Activated CD4-positive, alpha-beta T cell treated with anti-CD3 and anti-CD28 coated beads, Interleukin-2, amount 50 U/mL, for 16 hours (primary cell): ENCODE data around the gene MAPK8.

Experiments
- DNase-seq: peaks from one replicate; pipeline ENCODE4 v3.0.0-alpha.2; 2020

The MAPK8 gene

GRCh38 chr10:48464871-48465736, 158.6 kb downstream of the MAPK8 start:
- DNase-seq: no peak

DNA sequence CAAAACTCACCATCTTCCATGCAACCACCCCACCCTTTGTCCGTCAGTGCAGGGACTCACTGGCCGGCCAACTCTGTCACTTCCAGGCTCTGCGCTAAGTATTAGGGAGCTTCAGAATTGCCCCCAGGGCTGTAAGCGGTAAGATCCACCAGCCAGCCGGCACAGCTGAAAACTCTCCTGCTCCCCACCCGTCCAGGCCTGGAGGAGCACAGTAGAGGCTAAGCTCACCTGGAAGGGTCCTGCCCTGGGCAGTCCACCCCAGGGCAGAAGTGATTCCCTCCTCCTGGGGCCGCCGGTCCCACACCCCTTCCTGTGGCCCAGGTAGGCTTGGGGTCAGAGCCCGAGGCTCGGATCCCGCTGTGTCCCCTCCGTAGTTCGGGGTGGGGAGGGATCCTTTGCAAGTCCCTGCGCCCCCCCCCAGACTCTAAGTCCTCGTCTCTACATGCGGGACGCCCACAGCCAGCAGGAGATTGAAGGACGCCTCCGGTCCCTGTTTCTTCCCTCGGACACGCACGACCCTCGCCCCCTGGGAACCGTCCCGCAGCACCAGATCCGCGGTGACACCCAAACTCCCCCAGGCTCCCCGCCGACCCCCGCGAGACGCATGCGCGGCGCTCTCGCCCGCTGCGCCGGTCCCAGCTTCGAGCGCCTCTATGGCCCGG, 159.5 kb downstream of the MAPK8 start:
- no peak for DNase-seq

DNA sequence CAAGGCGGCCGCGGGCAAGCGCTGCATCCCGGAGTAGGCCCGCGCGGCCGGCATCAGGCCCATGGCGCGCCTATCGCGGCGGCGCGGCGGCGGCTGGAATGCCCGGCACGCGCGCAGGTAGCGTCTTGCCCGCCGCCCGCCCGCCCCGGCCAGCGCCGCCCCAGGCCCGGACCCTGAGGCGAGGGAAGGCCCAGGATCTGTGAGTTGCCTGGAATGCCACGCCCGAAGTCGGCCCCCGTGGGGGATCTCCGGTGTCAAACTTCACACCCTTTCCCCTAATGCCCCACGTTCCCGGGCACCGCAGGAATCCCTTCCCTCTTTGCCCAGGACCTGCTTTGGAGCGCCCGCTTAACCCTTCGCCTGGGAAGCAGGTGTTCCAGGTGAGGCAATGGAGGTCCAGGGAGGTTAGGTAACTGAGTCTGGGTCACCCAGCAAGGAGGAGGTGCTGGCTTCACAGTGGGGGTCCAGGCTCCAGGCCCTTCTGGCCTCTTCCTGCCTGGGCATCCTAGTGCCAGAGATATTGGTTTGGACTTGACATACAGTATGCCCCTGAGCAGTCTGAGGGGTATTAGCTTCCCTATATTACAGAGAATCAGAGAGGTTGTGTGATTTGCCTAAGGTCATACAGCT, 160.2 kb downstream of the MAPK8 start:
- DNase-seq: no peak

GRCh38 chr10:48467669-48468068, 161.2 kb downstream of the MAPK8 start:
- no peak for DNase-seq

GRCh38 chr10:48468130-48468790, 161.8 kb downstream of the MAPK8 start:
- no peak for DNase-seq

DNA sequence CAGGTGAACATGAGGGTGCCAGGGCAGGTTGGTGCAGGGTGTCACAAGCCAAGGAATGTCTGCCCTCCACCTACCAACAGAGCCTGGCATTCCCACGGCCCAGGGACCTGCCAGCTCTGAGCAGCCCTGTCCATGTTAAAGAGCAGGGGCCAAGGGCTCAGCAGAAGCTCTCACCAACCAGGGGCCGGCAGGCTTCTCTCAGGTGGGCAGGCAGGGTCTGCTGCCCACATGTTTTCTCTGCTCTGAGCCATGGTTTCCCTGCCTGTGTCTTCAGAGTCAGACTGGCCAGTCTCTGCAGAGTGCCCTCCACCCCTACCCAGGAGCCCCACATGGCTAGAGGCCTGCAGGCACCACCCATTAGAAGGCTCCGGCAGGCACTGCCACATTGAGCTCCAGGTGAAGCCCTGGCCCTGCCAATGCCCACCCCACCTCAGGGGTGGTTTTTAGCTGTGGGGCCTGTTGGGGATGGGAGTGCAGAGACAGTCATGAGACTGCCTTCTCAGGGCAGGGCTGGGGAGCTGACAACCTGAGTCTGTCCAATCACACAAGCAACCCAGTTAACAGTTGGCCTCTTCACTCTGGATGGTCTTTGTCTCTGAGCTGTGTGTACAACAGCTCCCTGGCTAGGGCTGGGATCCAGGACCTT, 162.5 kb downstream of the MAPK8 start:
- DNase-seq: no peak

DNA sequence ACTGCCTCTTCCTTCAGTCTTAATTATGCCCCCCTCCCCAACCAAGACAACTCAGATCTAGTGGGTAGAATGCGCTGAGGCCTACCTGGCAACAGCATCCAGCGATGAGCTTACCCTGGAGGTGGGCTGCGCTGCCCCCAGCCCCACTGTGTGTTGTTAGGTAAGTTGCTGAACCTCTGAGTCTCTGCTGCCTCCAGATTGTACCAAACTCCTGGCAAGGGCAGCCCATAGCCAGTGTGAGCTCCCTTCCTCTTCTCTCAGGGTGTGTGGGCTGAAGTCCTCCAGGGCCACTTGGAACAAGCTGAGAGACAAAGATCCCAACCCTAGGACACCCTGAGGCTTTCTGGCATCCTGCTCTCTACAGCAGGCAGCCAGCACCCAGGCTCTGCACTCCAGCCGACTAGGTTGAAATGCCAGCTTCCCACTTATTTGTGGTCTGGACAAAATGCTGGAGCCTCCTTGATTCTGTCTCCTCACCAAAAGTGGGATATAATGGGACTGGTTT, 163.1 kb downstream of the MAPK8 start:
- no peak for DNase-seq

DNA sequence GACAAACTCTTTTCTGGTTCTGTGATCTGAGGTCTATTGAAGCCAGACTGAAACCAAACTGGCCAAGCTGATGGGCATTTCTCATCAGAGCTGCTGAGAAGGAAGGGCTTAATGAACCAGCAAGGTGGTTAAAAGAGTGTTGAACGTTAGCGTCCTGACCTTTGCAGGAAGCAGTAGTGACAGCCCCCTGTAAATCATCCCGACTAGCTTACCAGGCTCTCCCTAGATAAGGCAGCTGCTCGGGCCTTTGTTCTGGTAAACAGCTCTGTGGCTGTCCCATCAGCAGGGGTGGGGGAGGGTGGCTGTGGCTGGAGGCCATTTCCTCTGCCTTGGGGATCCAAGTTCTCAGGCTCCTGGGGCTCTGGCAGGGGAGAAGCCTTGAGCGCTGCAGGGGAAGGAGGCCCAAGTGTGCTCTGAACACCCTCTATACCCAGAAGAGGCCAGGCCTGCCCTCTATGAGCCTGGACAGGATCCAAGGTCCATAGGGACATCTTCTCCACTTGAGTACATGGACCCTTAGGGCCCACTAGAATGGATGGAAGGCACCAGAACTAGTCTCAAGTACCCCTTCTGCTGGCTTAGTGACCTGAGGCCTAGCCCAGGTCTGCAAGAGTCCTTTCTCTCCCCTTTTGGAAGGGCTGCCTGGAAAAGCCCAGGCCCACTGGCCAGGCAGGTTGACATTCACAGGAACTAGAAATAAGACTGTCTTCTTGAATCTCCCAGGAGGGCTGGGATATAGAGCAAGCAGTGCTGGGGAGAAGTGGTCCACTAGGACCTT, 163.8 kb downstream of the MAPK8 start:
- DNase-seq: no peak

- DNase-seq: no peak
These were observed 164.7 kb downstream of the MAPK8 start for GRCh38 chr10:48470893-48471805.

GRCh38 chr10:48472501-48473069, 166.1 kb downstream of the MAPK8 start:
- no peak for DNase-seq

GRCh38 chr10:48473704-48474103, 167.2 kb downstream of the MAPK8 start:
- no peak for DNase-seq

DNA sequence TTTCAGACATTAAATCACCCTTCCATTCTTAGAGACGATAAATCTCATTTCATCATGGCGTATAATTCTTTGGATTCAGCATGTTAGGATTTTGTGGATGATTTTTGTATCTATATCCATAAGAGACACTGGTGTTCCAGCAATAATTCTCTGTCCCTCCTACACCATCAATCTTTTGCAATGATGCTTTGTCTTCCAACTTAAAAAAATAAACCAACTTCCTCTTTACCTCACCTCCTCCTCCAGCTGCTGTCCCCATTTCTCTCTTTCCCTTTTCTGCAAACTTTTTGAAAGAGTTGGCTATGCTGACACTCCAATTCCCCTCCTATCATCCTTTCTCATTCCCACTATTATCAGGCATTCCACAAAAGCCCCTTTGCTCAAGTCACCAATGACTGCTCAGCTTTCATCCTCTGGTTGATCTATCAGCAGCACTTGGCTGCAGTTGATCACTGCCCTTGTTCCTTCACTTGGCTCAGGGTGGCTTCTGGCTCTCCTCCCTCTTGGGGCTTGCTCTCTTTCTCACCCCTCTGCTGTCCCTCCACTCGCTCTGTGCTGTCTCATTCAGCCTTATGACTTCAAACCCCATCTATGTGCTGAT, 168.4 kb downstream of the MAPK8 start:
- no peak for DNase-seq

GRCh38 chr10:48475943-48476278, 169.4 kb downstream of the MAPK8 start:
- no peak for DNase-seq

GRCh38 chr10:48476279-48476982, 170.0 kb downstream of the MAPK8 start:
- DNase-seq: no peak

GRCh38 chr10:48477141-48477540, 170.7 kb downstream of the MAPK8 start:
- no peak for DNase-seq

DNA sequence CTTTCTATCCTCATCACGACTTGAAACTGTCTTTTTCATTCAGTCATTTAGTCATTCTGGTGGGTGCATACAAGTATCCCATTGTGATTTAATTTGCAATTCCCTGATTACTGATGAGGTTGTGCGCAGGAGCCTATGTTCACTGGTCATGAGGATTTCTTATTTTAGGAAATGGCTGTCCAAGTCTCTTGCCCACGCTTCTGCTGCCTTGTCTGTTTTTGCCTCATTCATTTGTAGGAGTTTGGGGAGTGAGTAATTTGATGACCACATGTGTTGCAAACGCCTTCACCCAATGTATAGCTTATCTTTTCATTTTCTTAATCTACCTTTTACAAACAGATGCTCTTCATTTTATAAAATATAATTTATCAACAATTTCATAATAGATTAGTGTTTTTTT, 171.1 kb downstream of the MAPK8 start:
- no peak for DNase-seq

- no peak for DNase-seq
These were observed 172.0 kb downstream of the MAPK8 start for GRCh38 chr10:48478469-48478868.

DNA sequence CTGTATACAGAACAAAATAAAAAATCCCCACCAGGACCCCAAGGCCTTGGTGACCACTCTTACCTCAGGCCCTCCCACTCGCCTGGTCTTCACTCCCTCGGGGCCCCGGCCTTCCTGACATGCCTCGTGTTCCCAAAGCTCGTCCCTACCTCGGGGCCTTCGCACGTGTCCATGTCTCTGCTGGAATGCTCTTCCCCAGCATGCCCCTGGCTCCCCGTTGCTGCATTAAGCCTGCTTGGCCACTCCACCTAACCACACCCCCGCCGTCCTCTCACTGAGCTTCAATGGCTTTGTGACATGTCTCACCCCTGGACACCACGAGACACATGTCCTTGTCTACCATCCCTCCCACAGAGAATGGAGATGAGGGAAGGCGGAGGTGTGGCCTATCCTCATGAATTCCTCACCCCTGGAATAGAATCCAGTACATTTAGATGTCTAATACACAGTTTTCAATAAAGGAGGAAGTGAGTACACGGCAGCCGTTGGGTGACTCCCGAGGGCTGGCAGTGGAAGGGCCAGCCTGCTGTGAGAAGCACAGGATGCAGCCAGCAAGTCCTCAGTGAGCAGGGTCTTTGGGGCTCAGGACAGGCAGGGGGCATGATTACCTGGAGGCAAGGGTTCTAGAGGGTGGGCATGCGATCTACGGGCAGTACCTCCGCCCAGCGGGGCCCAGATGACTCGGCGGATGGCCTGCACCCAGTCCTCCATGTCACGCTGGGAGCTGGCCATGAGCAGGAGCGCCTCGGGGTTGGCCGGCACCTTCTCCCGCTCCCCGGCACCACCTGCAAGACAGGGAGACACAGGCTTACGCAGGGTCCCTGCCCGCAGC, 172.7 kb downstream of the MAPK8 start:
- DNase-seq: no peak
